ENCODE measurements around the gene FHOD3.

- no peak for TF ChIP-seq CTCF (IDR thresholded peaks at IDR 0.05)
- TF ChIP-seq POLR2A (IDR thresholded peaks at IDR 0.05; ENCODE audit: low read depth): no peak
Measured at GRCh38 chr18:36348971-36349417, 51.5 kb downstream of the FHOD3 start.

All from esophagus muscularis mucosa (tissue), 3 donors.